GM21381 (cell line): ENCODE results near the gene LIN28A.

Source experiments
- ATAC-seq: cut with Tn5 transposase; IDR thresholded peaks from one replicate; pipeline ENCODE4 v1.9.1; 2021; ENCODE audit warnings: mild to moderate bottlenecking, moderate library complexity; ENCODE audit not compliant: unreplicated experiment

LIN28A gene

GRCh38 chr1:26477446-26478152 lies 67.0 kb downstream of the LIN28A start:
- no peak for ATAC-seq

- ATAC-seq: no peak
Observed at GRCh38 chr1:26478159-26478558, 67.5 kb downstream of the LIN28A start.

GRCh38 chr1:26478988-26479387 lies 68.4 kb downstream of the LIN28A start:
- ATAC-seq: no peak
